GM10248 (cell line): ENCODE measurements around the gene SPATA12.

Source experiments
- CTCF ChIA-PET: fragments of 300-600 bp; sonication (Branson Sonifier 250); formaldehyde crosslinking; extraction: SDS; loops from one replicate; lab custom pipeline; 2021; ENCODE audit warnings: antibody characterized with exemption; lab: Yijun Ruan, JAX
- POLR2A ChIA-PET: fragments of 350-650 bp; sonication (Branson Sonifier 250); formaldehyde crosslinking; extraction: SDS; loops from one replicate; lab custom pipeline; 2020; ENCODE audit warnings: antibody characterized with exemption; lab: Yijun Ruan, JAX
- DNase-seq: peaks from one replicate; pipeline ENCODE4 v3.0.0; 2012; ENCODE audit errors: extremely low spot score
- TF ChIP-seq, protein P1 (sequence below): IDR thresholded peaks from 2 replicates; pipeline ENCODE4 v1.5.1; 2012; ENCODE audit warnings: mild to moderate bottlenecking, low read depth; ENCODE audit errors: extremely low read depth, missing control alignments, control extremely low read depth

Gene SPATA12

DNA sequence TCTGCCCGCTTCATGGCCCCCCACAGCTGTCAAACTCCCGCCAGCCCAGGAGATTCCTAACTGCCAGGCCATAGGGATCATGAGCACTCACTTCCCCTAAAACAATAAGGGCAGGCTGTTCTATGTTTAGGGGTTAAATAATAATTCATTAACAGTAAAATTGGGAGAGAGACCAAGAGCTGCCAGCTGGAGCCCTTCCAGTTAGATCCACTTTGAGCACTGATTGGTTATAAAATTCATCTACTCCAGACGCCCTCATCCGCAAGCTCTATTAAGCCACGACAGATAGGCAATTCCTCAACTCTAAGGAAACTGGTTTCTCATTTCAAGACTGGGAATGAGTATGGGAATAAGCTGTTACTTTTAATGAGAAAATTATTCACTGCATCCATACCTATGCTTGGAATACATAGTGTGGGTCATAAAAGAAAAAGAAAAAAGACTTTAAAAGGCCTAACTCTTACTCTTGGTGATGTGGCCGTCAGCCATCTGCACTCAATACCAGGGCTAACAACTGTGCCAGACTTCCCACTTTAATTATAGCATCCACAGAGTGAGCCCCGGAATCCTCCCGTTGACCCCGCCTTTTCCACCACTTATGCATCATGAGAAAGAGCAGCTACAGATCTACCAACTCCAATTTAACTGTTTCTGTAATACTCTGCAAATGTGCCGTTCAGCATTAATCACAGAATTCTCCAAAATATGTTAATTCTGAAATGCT lies 60.1 kb downstream of the SPATA12 start:
- no peak for DNase-seq
- POLR2A ChIA-PET, result no interaction called here
- TF ChIP-seq, protein P1, sequence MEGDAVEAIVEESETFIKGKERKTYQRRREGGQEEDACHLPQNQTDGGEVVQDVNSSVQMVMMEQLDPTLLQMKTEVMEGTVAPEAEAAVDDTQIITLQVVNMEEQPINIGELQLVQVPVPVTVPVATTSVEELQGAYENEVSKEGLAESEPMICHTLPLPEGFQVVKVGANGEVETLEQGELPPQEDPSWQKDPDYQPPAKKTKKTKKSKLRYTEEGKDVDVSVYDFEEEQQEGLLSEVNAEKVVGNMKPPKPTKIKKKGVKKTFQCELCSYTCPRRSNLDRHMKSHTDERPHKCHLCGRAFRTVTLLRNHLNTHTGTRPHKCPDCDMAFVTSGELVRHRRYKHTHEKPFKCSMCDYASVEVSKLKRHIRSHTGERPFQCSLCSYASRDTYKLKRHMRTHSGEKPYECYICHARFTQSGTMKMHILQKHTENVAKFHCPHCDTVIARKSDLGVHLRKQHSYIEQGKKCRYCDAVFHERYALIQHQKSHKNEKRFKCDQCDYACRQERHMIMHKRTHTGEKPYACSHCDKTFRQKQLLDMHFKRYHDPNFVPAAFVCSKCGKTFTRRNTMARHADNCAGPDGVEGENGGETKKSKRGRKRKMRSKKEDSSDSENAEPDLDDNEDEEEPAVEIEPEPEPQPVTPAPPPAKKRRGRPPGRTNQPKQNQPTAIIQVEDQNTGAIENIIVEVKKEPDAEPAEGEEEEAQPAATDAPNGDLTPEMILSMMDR, result no peak
- CTCF ChIA-PET, result interaction anchor here (1.3 to 3.2 kb wide), 2 partner anchors 17 to 20 kb away, joined by 4 to 12 read pairs; no protein-coding TSS in a partner anchor
